ENCODE measurements around the gene ZC3H18. TPM values are rescaled to one million over a fixed set of nuclear protein-coding genes. Genes with fewer than 3 reads are reported as not detected.

ZC3H18 gene
- total and polyA plus RNA-seq, 7 donors = 9.6 to 37.7 (median 16.1) TPM

DNA sequence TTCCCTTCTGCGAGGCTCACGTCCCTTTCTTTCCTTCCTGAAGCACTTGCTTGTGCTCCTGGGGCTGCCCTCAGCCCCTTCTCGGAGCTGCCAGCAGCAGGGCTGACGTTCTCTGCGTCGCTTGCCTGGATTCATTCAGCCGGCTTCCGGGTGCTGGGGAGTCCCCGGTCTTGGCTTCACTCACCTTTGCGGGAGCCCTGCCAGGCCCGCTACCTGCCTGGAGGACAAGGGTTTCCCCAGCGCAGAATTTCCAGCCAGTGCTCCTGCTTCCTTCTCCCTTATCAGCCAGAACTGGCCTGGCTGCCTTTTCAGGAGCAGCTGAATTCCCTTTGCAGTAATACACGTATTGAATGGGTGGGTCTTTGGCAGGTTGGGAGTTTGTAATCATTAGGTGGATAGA is 46.1 kb downstream of the ZC3H18 start:
- no peak overlapping the region for H3K4me3 ChIP-seq
- H3K9me3 ChIP-seq = no peaks in the 10 kb centered on the region
- TF ChIP-seq POLR2AphosphoS5 (IDR thresholded peaks at IDR 0.05) (no peak), EP300 (IDR thresholded peaks at IDR 0.05) (no peak), POLR2A (IDR thresholded peaks at IDR 0.05) (no peak)
- TF ChIP-seq, protein P1, sequence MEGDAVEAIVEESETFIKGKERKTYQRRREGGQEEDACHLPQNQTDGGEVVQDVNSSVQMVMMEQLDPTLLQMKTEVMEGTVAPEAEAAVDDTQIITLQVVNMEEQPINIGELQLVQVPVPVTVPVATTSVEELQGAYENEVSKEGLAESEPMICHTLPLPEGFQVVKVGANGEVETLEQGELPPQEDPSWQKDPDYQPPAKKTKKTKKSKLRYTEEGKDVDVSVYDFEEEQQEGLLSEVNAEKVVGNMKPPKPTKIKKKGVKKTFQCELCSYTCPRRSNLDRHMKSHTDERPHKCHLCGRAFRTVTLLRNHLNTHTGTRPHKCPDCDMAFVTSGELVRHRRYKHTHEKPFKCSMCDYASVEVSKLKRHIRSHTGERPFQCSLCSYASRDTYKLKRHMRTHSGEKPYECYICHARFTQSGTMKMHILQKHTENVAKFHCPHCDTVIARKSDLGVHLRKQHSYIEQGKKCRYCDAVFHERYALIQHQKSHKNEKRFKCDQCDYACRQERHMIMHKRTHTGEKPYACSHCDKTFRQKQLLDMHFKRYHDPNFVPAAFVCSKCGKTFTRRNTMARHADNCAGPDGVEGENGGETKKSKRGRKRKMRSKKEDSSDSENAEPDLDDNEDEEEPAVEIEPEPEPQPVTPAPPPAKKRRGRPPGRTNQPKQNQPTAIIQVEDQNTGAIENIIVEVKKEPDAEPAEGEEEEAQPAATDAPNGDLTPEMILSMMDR (IDR thresholded peaks at IDR 0.05) = no peak
- DNase-seq = no peak
- intact Hi-C loops (cut with DNase I) = no loop called here
- H3K27ac ChIP-seq = no peak overlapping the region
- WGBS, 2 donors = 21 to 70% methylated on average over 13 of the region's 13 CpGs
- no peaks in the 10 kb centered on the region for H3K27me3 ChIP-seq
- no peaks in the 10 kb centered on the region for H3K4me1 ChIP-seq
- H3K36me3 ChIP-seq = peaks cover 2 to 57% (median 7%) of the 10 kb centered on the region in 4 donors

DNA sequence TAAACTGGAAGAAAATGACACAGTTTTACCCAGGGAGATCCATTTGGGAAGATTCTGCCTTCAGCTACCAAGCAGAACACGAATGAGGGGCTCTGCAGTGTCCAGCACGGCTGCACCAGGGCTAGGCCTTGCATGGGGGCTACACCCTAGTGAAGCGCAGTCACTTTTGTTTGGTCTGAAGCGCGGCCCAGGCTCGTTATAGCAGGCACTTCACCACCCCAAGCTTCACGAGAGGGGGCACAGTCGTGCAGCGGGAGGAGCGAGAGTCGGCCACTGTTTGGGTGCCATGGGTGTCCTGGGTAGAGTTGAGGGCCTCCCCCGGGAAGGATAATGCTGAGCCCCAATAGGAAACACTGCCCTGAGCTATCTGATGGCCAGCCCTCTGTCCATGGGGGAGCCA is 46.5 kb downstream of the ZC3H18 start:
- 23 to 86% methylated on average over 12 of the region's 12 CpGs for WGBS, 2 donors
- Histone ChIP-seq H3K27me3 (no peaks in the 10 kb centered on the region), H3K27ac (no peak overlapping the region), H3K4me1 (no peaks in the 10 kb centered on the region), H3K36me3 (peaks cover 2 to 57% (median 4%) of the 10 kb centered on the region in 4 donors), H3K9me3 (no peaks in the 10 kb centered on the region), H3K4me3 (no peak overlapping the region)
- no peak for TF ChIP-seq POLR2AphosphoS5 (IDR thresholded peaks at IDR 0.05)
- no peak for TF ChIP-seq EP300 (IDR thresholded peaks at IDR 0.05)
- TF ChIP-seq, protein P1 (IDR thresholded peaks at IDR 0.05) = no peak
- no peak for TF ChIP-seq POLR2A (IDR thresholded peaks at IDR 0.05)
- intact Hi-C loops (cut with DNase I) = no loop called here
- no peak for DNase-seq

DNA sequence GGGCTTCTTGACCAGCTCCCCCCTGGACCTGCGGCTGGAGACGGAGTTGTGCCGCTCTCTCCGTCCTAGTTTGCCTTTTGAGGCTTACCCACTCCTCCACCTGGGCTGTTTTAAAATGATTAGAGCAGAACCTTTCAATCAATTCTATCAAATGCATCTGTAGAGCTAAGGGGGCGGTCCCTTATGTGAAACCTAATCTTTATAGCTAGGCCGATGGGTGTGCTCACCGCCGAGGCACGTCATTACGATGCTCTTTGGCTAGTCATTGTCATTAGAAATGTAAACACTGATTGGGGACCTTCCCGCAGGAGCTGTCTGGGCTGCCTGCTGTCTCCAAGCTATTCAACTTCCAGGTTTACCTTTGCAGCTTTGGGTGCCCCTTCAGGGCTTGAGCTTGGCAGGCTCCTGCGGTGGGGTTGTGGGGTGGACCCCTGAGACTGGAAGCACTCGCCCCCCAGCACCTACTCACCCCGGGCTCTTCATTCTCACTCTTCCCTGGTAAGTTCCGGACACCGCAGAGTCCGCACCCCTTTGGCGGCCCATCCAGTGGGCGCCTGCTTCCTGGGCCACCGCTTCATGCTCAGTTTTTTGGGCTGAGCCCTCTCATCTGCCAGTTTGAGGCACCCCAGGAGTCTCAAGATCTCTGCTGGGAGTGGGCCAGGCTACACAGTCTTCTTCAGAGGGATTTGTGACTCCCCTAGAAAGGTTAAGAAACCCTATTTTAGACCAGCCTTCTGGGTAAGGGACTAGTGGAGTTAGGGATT is 47.2 kb downstream of the ZC3H18 start:
- Histone ChIP-seq H3K4me3 (no peak overlapping the region), H3K4me1 (no peaks in the 10 kb centered on the region), H3K9me3 (no peaks in the 10 kb centered on the region), H3K36me3 (peaks cover 9 to 57% (median 9%) of the 10 kb centered on the region in 4 donors), H3K27ac (no peak overlapping the region), H3K27me3 (no peaks in the 10 kb centered on the region)
- intact Hi-C loops (cut with DNase I) = no loop called here
- 30 to 76% methylated on average over 20 of the region's 20 CpGs for WGBS, 2 donors
- no peak for TF ChIP-seq POLR2A (IDR thresholded peaks at IDR 0.05)
- no peak for TF ChIP-seq EP300 (IDR thresholded peaks at IDR 0.05)
- no peak for TF ChIP-seq POLR2AphosphoS5 (IDR thresholded peaks at IDR 0.05)
- TF ChIP-seq, protein P1 (IDR thresholded peaks at IDR 0.05) = no peak
- no peak for DNase-seq

DNA sequence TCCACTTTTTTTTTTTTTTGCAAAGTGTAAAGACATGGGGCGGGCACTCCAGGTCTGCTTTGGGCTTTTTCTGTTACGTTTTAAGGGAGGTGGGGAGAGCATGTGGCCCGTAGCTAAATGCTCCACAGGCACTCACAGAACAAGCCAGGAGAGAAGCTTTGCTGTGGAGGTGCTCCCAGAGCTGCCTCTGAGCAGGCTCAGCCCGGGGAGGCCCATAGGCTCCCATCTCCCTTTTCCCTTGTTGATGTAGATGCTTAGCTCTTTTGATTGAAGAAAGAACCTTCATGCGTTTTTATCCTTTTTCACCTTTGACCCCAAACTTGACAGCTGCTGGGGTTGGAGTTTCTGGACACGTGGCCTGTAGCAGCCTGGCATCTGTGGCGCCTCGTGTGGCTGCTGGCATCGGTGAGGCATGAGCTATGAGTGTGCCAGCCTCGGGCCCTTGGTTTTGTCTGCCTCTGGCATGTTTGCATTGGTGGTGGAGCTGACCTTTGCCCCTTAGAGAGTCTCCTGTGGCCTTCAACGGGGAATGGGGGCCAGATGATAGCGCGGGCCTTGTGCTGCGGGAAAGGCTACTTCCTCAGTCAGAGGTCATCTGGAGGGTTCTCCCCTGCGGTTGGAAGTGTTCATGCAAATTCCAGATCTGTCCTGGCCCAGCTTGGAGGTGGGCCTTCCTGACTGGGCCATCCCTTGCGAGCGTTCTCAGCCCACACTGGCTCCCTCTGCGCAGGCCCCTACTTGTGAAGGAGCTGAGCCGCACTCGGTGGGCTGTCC is 48.2 kb downstream of the ZC3H18 start:
- no peak overlapping the region for H3K4me3 ChIP-seq
- no peak overlapping the region for H3K27ac ChIP-seq
- H3K36me3 ChIP-seq = peaks cover 15 to 61% (median 18%) of the 10 kb centered on the region in 4 donors
- TF ChIP-seq POLR2AphosphoS5 (IDR thresholded peaks at IDR 0.05) = no peak
- TF ChIP-seq POLR2A (IDR thresholded peaks at IDR 0.05) = no peak
- no peak for TF ChIP-seq EP300 (IDR thresholded peaks at IDR 0.05)
- TF ChIP-seq, protein P1 (IDR thresholded peaks at IDR 0.05) = no peak
- 53 to 81% methylated on average over 20 of the region's 20 CpGs for WGBS, 2 donors
- DNase-seq = no peak
- H3K4me1 ChIP-seq = no peaks in the 10 kb centered on the region
- H3K9me3 ChIP-seq = no peaks in the 10 kb centered on the region
- no peaks in the 10 kb centered on the region for H3K27me3 ChIP-seq
- intact Hi-C loops (cut with DNase I) = no loop called here
